Measurements from ENCODE around the gene UBR3.
"Not testable (repeated sequence)": the region's sequence is repeated elsewhere in the genome, so short reads cannot be mapped to it uniquely, and the experiment has no call there.

- TF ChIP-seq CTCF (conservative IDR thresholded peaks at IDR 0.05); ZFX (IDR thresholded peaks at IDR 0.05): not testable (repeated sequence)
Measured at GRCh38 chr2:169816961-169817360, 10.3 kb upstream of the UBR3 start.

Measured in C4-2B (cell line).